K562 (cell line): ENCODE data around the gene SLC25A20. TPM values are rescaled to one million over a fixed set of nuclear protein-coding genes. Genes with fewer than 3 reads are reported as not detected.

Experiments
- ATF1 ChIP-seq, 2 experiments: fragments of 450-650 bp in 1 of 2; IDR thresholded peaks; 2 replicates each; pipeline ENCODE4 v1.6.1; 2016; ENCODE audit warnings: missing compliant biosample characterization in 1 of 2, missing genetic modification characterization in 1 of 2
- ATF3 ChIP-seq, 2 experiments: fragments of 450-650 bp in 1 of 2; sonication (generic) in 1 of 2; formaldehyde crosslinking in 1 of 2; IDR thresholded peaks in 1 of 2; conservative IDR thresholded peaks in 1 of 2; 2 replicates each; pipeline versions ENCODE4 v1.6.1 to v1.8.1; 2016 to 2023; ENCODE audit warnings: mild to moderate bottlenecking in 2 of 2, moderate library complexity in 2 of 2, inconsistent platforms in 1 of 2, missing genetic modification reagents in 1 of 2
- CBFA2T3 ChIP-seq: fragments of 450-650 bp; IDR thresholded peaks from 2 replicates; pipeline ENCODE4 v1.6.1; 2017
- CXXC5 ChIP-seq: fragments of 250-450 bp; sonication (Bioruptor Pico); IDR thresholded peaks from 2 replicates; pipeline ENCODE4 v1.8.0; 2022; ENCODE audit warnings: inconsistent platforms, mild to moderate bottlenecking, moderate library complexity
- JUND ChIP-seq, 2 experiments: IDR thresholded peaks; 2 replicates in 1 of 2; 3 replicates in 1 of 2; pipeline ENCODE4 v1.6.1; 2011; ENCODE audit warnings: borderline replicate concordance in 2 of 2, low read depth in 2 of 2, low read length in 2 of 2, improper control_type of control experiment in 1 of 2, missing biosample characterization in 1 of 2, missing genetic modification characterization in 1 of 2, missing genetic modification reagents in 1 of 2
- MBD2 ChIP-seq: sonication (generic); IDR thresholded peaks from 2 replicates; pipeline ENCODE4 v1.6.1; 2016; ENCODE audit warnings: low read depth, borderline replicate concordance
- MNT ChIP-seq, 2 experiments: fragments of 450-650 bp; conservative IDR thresholded peaks; 2 replicates each; pipeline ENCODE4 v1.6.1; 2017; ENCODE audit warnings: mild to moderate bottlenecking in 2 of 2, moderate library complexity in 2 of 2
- NFIC ChIP-seq: fragments of 450-650 bp; IDR thresholded peaks from 2 replicates; pipeline ENCODE4 v1.6.1; 2017; ENCODE audit warnings: mild to moderate bottlenecking, inconsistent platforms
- NUFIP1 ChIP-seq: fragments of 450-650 bp; IDR thresholded peaks from 2 replicates; pipeline ENCODE4 v1.6.1; 2018; ENCODE audit not compliant: partially characterized antibody
- POLR2A ChIP-seq: fragments of 450-650 bp; conservative IDR thresholded peaks from 2 replicates; pipeline ENCODE4 v1.6.1; 2016
- POLR3G ChIP-seq: IDR thresholded peaks from 2 replicates; pipeline ENCODE4 v1.6.1; 2011; ENCODE audit not compliant: insufficient read length, insufficient replicate concordance; ENCODE audit errors: extremely low read depth
- RBBP5 ChIP-seq: fragments of 200-600 bp; sonication (generic); IDR thresholded peaks from 2 replicates; pipeline ENCODE4 v1.6.1; 2012; ENCODE audit warnings: borderline replicate concordance, mild to moderate bottlenecking, low read length, control low read depth, inconsistent platforms; ENCODE audit not compliant: insufficient read depth, poor library complexity, severe bottlenecking
- SMC3 ChIP-seq: conservative IDR thresholded peaks from 2 replicates; pipeline ENCODE4 v1.6.1; 2011; ENCODE audit warnings: low read depth, low read length, improper control_type of control experiment; ENCODE audit not compliant: insufficient read depth
- TEAD2 ChIP-seq: fragments of 450-650 bp; IDR thresholded peaks from 2 replicates; pipeline ENCODE4 v1.6.1; 2016; ENCODE audit warnings: missing genetic modification characterization, control low read depth, missing compliant biosample characterization
- TRIM24 ChIP-seq, 2 experiments: fragments of 450-650 bp; IDR thresholded peaks; 2 replicates each; pipeline ENCODE4 v1.6.1; 2016
- ZBTB43 ChIP-seq: sonication (generic); formaldehyde crosslinking; IDR thresholded peaks from 2 replicates; pipeline ENCODE4 v1.8.0; 2023; ENCODE audit warnings: mild to moderate bottlenecking, missing genetic modification reagents
- ZFP1 ChIP-seq: fragments of 450-650 bp; formaldehyde crosslinking; IDR thresholded peaks from 2 replicates; pipeline ENCODE4 v1.4.0; 2020; ENCODE audit warnings: mild to moderate bottlenecking, mixed read lengths
- ZNF398 ChIP-seq: fragments of 250-450 bp; sonication (Bioruptor Pico); IDR thresholded peaks from 2 replicates; pipeline ENCODE4 v1.8.0; 2021; ENCODE audit warnings: moderate library complexity, mild to moderate bottlenecking, inconsistent platforms
- ZNF696 ChIP-seq: fragments of 250-450 bp; sonication (Bioruptor Pico); conservative IDR thresholded peaks from 2 replicates; pipeline ENCODE4 v1.4.0; 2020; ENCODE audit warnings: mild to moderate bottlenecking, moderate library complexity
- ZNF707 ChIP-seq: fragments of 250-450 bp; sonication (Bioruptor Pico); conservative IDR thresholded peaks from 2 replicates; pipeline ENCODE4 v1.8.0; 2022; ENCODE audit warnings: inconsistent platforms, mild to moderate bottlenecking, moderate library complexity
- ZNF75A ChIP-seq: fragments of 450-650 bp; formaldehyde crosslinking; IDR thresholded peaks from 2 replicates; pipeline ENCODE4 v1.4.0; 2020; ENCODE audit warnings: mild to moderate bottlenecking
- ZNF780A ChIP-seq: fragments of 250-450 bp; sonication (Bioruptor Pico); IDR thresholded peaks from 2 replicates; pipeline ENCODE4 v1.5.0; 2021; ENCODE audit warnings: mild to moderate bottlenecking
- polyA plus RNA-seq, 8 experiments: library from polyadenylated mRNA; depleted of rRNA in 4 of 8; stranded (reverse) in 5 of 8; unstranded in 3 of 8; fragments of >200 nt; fragmentation: Nextera tagmentation in 2 of 8; fragmentation: Illumina TruSeq in 1 of 8; extraction: Ambion mirVana in 2 of 8; extraction: Trizol in 1 of 8; gene quantifications; 2 replicates each; pipeline versions ENCODE4 v1.2.1 to v1.2.3, GENCODE V29; 2011 to 2014; ENCODE audit warnings: inconsistent platforms in 1 of 8, missing spikeins in 1 of 8
- total RNA-seq, 7 experiments: library from RNA; depleted of rRNA in 6 of 7; stranded (reverse); fragments of >200 nt in 6 of 7; fragmentation: Illumina TruSeq in 2 of 7; extraction: Trizol in 2 of 7; gene quantifications; 2 replicates each; pipeline versions ENCODE4 v1.2.1 to v1.2.3, GENCODE V29; 2011 to 2021; ENCODE audit warnings: low replicate concordance in 1 of 7

The SLC25A20 gene
- total and polyA plus RNA-seq, 9 of the 15 experiments (the other 6 are each of a cell fraction or from before 2014, with no cell fraction given): 14.3 to 48.1 (median 21.6) TPM

- TF ChIP-seq TEAD2: no peak
- TF ChIP-seq MNT (conservative IDR thresholded peaks at IDR 0.05): 0 out of 4 replicates have a peak, but pooled peaks of 1 of the 2 experiments have one; percentile 11
- peak; percentile 61; the same call in 1 of the 2 replicates for TF ChIP-seq POLR2A
- TF ChIP-seq ZNF780A (CRISPR knock-in tag): no peak
- TF ChIP-seq ZNF696 (CRISPR knock-in tag): no peak
- TF ChIP-seq ZFP1 (CRISPR knock-in tag): no peak
- TF ChIP-seq POLR3G: no peak
- no peak for TF ChIP-seq ZNF398 (CRISPR knock-in tag)
- no peak for TF ChIP-seq ZNF75A (CRISPR knock-in tag)
- TF ChIP-seq NUFIP1: no peak
- TF ChIP-seq RBBP5: peak; percentile 61
- TF ChIP-seq CXXC5 (CRISPR knock-in tag): peak; percentile 54
- no peak for TF ChIP-seq ZBTB43 (CRISPR knock-in tag)
- peak; percentile 4; the same call in 1 of the 2 replicates for TF ChIP-seq NFIC
- no peak for TF ChIP-seq ZNF707 (CRISPR knock-in tag)
- no peak for TF ChIP-seq JUND (IDR thresholded peaks at IDR 0.05; ENCODE audit: borderline replicate concordance, low read depth, low read length)
- TF ChIP-seq JUND (tag; IDR thresholded peaks at IDR 0.05; ENCODE audit: borderline replicate concordance, low read depth, low read length): no peak
- no peak for TF ChIP-seq MBD2
- no peak for TF ChIP-seq CBFA2T3
- no peak for TF ChIP-seq ATF3 (IDR thresholded peaks at IDR 0.05)
- no peak for TF ChIP-seq ATF3 (CRISPR knock-in tag; conservative IDR thresholded peaks at IDR 0.05)
- no peak for TF ChIP-seq ATF1 (CRISPR knock-in tag; IDR thresholded peaks at IDR 0.05)
- peak; percentile 63 for TF ChIP-seq ATF1 (tag; IDR thresholded peaks at IDR 0.05)
- no peak for TF ChIP-seq TRIM24 (IDR thresholded peaks at IDR 0.05)
- no peak for TF ChIP-seq SMC3
These were observed 50.9 kb downstream of the SLC25A20 start, which contains the start of gene PRKAR2A (continued) for GRCh38 chr3:48847504-48848423.
